Lung (tissue), 12 donors: ENCODE measurements around the gene VCPKMT. TPM values are rescaled to one million over a fixed set of nuclear protein-coding genes. Genes with fewer than 3 reads are reported as not detected.

Experiments
- ATAC-seq: fragments of 200-7000 bp; cut with Tn5 transposase; one replicate; pipeline ENCODE4 v1.9.1; 2020; ENCODE audit warnings: moderate number of reproducible peaks; ENCODE audit not compliant: insufficient read depth, low FRiP score
- DNase-seq, 3 donors: peaks; one replicate each; pipeline ENCODE4 v3.0.0-alpha.2; 2013 to 2017
- H3K27ac ChIP-seq, 2 donors: one replicate each; pipeline ENCODE4 v1.5.1; 2013; ENCODE audit warnings: mild to moderate bottlenecking in 2 of 2, moderate library complexity in 2 of 2, control low read depth in 1 of 2, inconsistent platforms in 1 of 2, low read depth in 1 of 2, low read length in 1 of 2
- H3K27me3 ChIP-seq, 3 donors: one replicate each; pipeline ENCODE4 v1.5.1; 2013; ENCODE audit warnings: low read length in 2 of 3; ENCODE audit not compliant: control insufficient read depth in 3 of 3, insufficient read depth in 3 of 3
- H3K36me3 ChIP-seq, 4 donors: one replicate each; pipeline ENCODE4 v1.5.1; 2013; ENCODE audit warnings: low read length in 4 of 4, mild to moderate bottlenecking in 1 of 4, moderate library complexity in 1 of 4; ENCODE audit not compliant: control insufficient read depth in 4 of 4, insufficient read depth in 4 of 4
- H3K4me1 ChIP-seq, 5 donors: one replicate each; pipeline ENCODE4 v1.5.1; 2013; ENCODE audit warnings: low read length in 5 of 5, mild to moderate bottlenecking in 2 of 5, moderate library complexity in 1 of 5; ENCODE audit not compliant: control insufficient read depth in 5 of 5, insufficient read depth in 5 of 5
- H3K4me3 ChIP-seq: one replicate; pipeline ENCODE4 v1.5.1; 2013; ENCODE audit warnings: mild to moderate bottlenecking, control low read depth, moderate library complexity
- H3K9ac ChIP-seq, 2 donors: one replicate each; pipeline ENCODE4 v1.5.1; 2013; ENCODE audit warnings: low read length in 2 of 2, control low read depth in 1 of 2; ENCODE audit not compliant: insufficient read depth in 1 of 2
- H3K9me3 ChIP-seq, 4 donors: one replicate each; pipeline ENCODE4 v1.5.1; 2013; ENCODE audit warnings: low read length in 3 of 4, mild to moderate bottlenecking in 1 of 4, moderate library complexity in 1 of 4; ENCODE audit not compliant: control insufficient read depth in 4 of 4, insufficient read depth in 3 of 4
- WGBS, 2 donors: extraction: QIAGEN DNeasy Blood & Tissue Kit; methylation state at CpG; one replicate each; pipeline ENCODE4 v1.1.7; 2013; 5-methylcytosine and 5-hydroxymethylcytosine counted together
- polyA plus RNA-seq, 2 donors: library from polyadenylated mRNA; stranded (reverse); fragments of 200-250 nt; gene quantifications; one replicate each; pipeline ENCODE4 v1.2.1, GENCODE V29; 2013
- total RNA-seq, 2 donors: library from RNA; depleted of rRNA in 1 of 2; stranded (reverse); fragments of >200 nt in 1 of 2; gene quantifications; one replicate each; pipeline ENCODE4 v1.2.1, GENCODE V29; 2014 to 2021
- TF ChIP-seq, protein P1 (sequence below): IDR thresholded peaks from 2 replicates; pipeline ENCODE4 v1.5.1; 2012; ENCODE audit warnings: mild to moderate bottlenecking; ENCODE audit errors: control extremely low read depth, extremely low read depth
- donor health status: control.
- donor health status: control.
- donor health status: Bipolar disorder and iron deficiency.
- donor health status: healthy.
- donor health status: DM: yes; HTN: yes; CAD: no.

Gene VCPKMT
- total and polyA plus RNA-seq, 4 donors = 5.9 to 17.6 (median 7.7) TPM

- Histone ChIP-seq H3K36me3 (peaks cover 0 to 2% (median under 1%) of the 10 kb centered on the region in 4 donors), H3K9me3 (no peaks in the 10 kb centered on the region), H3K27ac (no peak overlapping the region), H3K27me3 (no peaks in the 10 kb centered on the region), H3K9ac (no peak overlapping the region), H3K4me3 (no peak overlapping the region), H3K4me1 (no peaks in the 10 kb centered on the region)
- DNase-seq (no peak), ATAC-seq (no peak)
- TF ChIP-seq, protein P1, sequence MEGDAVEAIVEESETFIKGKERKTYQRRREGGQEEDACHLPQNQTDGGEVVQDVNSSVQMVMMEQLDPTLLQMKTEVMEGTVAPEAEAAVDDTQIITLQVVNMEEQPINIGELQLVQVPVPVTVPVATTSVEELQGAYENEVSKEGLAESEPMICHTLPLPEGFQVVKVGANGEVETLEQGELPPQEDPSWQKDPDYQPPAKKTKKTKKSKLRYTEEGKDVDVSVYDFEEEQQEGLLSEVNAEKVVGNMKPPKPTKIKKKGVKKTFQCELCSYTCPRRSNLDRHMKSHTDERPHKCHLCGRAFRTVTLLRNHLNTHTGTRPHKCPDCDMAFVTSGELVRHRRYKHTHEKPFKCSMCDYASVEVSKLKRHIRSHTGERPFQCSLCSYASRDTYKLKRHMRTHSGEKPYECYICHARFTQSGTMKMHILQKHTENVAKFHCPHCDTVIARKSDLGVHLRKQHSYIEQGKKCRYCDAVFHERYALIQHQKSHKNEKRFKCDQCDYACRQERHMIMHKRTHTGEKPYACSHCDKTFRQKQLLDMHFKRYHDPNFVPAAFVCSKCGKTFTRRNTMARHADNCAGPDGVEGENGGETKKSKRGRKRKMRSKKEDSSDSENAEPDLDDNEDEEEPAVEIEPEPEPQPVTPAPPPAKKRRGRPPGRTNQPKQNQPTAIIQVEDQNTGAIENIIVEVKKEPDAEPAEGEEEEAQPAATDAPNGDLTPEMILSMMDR = no peak
- WGBS, 2 donors = 70 to 96% methylated on average over 1 of the region's 1 CpG
Measured at GRCh38 chr14:50087341-50088116, 28.8 kb downstream of the VCPKMT start.

- Histone ChIP-seq H3K27ac (no peak overlapping the region), H3K9me3 (no peaks in the 10 kb centered on the region), H3K36me3 (peaks cover 0 to 2% (median under 1%) of the 10 kb centered on the region in 4 donors), H3K9ac (no peak overlapping the region), H3K4me3 (no peak overlapping the region), H3K4me1 (no peaks in the 10 kb centered on the region), H3K27me3 (no peaks in the 10 kb centered on the region)
- TF ChIP-seq, protein P1 = no peak
- ATAC-seq (no peak), DNase-seq (no peak)
- WGBS, 2 donors = 94 to 96% methylated on average over 2 of the region's 2 CpGs
Measured at GRCh38 chr14:50086321-50086711, 30.1 kb downstream of the VCPKMT start.

- Histone ChIP-seq H3K36me3 (peaks cover 0 to 2% (median under 1%) of the 10 kb centered on the region in 4 donors), H3K4me3 (no peak overlapping the region), H3K4me1 (no peaks in the 10 kb centered on the region), H3K27ac (no peak overlapping the region), H3K27me3 (no peaks in the 10 kb centered on the region), H3K9me3 (no peaks in the 10 kb centered on the region), H3K9ac (no peak overlapping the region)
- WGBS, 2 donors = 83 to 90% methylated on average over 10 of the region's 10 CpGs
- ATAC-seq = no peak
- TF ChIP-seq, protein P1 = no peak
- DNase-seq = no peak
Measured at GRCh38 chr14:50085570-50086320, 30.6 kb downstream of the VCPKMT start.
